HEK293 (cell line): ENCODE data around the gene SUSD2.
"Not testable (repeated sequence)": the region's sequence is repeated elsewhere in the genome, so short reads cannot be mapped to it uniquely, and the experiment has no call there.

Experiments used
- CTCF ChIA-PET: fragments of 350-600 bp; formaldehyde crosslinking; extraction: SDS; loops from one replicate; lab custom pipeline; 2021; ENCODE audit warnings: antibody characterized with exemption; lab: Yijun Ruan, JAX
- POLR2A ChIA-PET: fragments of 300-600 bp; formaldehyde crosslinking; extraction: SDS; loops from one replicate; lab custom pipeline; 2020; ENCODE audit warnings: antibody characterized with exemption, inconsistent platforms; lab: Yijun Ruan, JAX
- H3K27ac ChIP-seq: fragments of 200-500 bp; sonication (Bioruptor generic); 2 replicates; pipeline ENCODE4 v1.5.1; 2014; ENCODE audit warnings: low read depth, low read length, control low read depth, inconsistent platforms; ENCODE audit errors: extremely low read depth
- H3K36me3 ChIP-seq, 2 experiments: fragments of 200-500 bp in 1 of 2; sonication (Bioruptor generic) in 1 of 2; 1 replicate in 1 of 2; 2 replicates in 1 of 2; pipeline ENCODE4 v1.5.1; 2014 to 2017; ENCODE audit warnings: inconsistent platforms in 2 of 2, low read length in 2 of 2; ENCODE audit not compliant: control insufficient read depth in 2 of 2, insufficient read depth in 1 of 2
- H3K4me1 ChIP-seq: fragments of 200-500 bp; sonication (Bioruptor generic); 2 replicates; pipeline ENCODE4 v1.5.1; 2014; ENCODE audit warnings: mild to moderate bottlenecking, low read length, inconsistent platforms; ENCODE audit not compliant: control insufficient read depth, insufficient read depth
- H3K4me3 ChIP-seq: 2 replicates; pipeline ENCODE4 v1.5.1; 2011; ENCODE audit warnings: low read depth, mild to moderate bottlenecking, control low read depth, low read length, moderate library complexity
- H3K9me3 ChIP-seq: fragments of 200-500 bp; sonication (Bioruptor generic); 2 replicates; pipeline ENCODE4 v1.5.1; 2014; ENCODE audit warnings: low read depth, low read length, inconsistent platforms; ENCODE audit not compliant: control insufficient read depth, insufficient read depth
- BCL6B ChIP-seq: fragments of 450-650 bp; formaldehyde crosslinking; IDR thresholded peaks from 2 replicates; pipeline ENCODE4 v1.5.1; 2017; ENCODE audit warnings: missing biosample characterization, missing genetic modification characterization
- FEZF1 ChIP-seq: fragments of 450-650 bp; formaldehyde crosslinking; IDR thresholded peaks from 2 replicates; pipeline ENCODE4 v1.5.1; 2016; ENCODE audit warnings: missing biosample characterization, missing genetic modification characterization
- MEIS1 ChIP-seq: sonication (generic); formaldehyde crosslinking; IDR thresholded peaks from 2 replicates; pipeline ENCODE4 v1.8.1; 2022; ENCODE audit warnings: missing genetic modification reagents, mild to moderate bottlenecking, borderline replicate concordance
- OSR2 ChIP-seq: fragments of 450-650 bp; formaldehyde crosslinking; IDR thresholded peaks from 2 replicates; pipeline ENCODE4 v1.5.1; 2016; ENCODE audit warnings: missing biosample characterization, missing genetic modification characterization
- PATZ1 ChIP-seq: fragments of 450-650 bp; formaldehyde crosslinking; IDR thresholded peaks from 2 replicates; pipeline ENCODE4 v1.5.1; 2016; ENCODE audit warnings: missing biosample characterization, missing genetic modification characterization
- SCRT2 ChIP-seq: fragments of 450-650 bp; formaldehyde crosslinking; IDR thresholded peaks from 2 replicates; pipeline ENCODE4 v1.5.1; 2016; ENCODE audit warnings: missing biosample characterization, missing genetic modification characterization
- ZBTB44 ChIP-seq: fragments of 450-650 bp; IDR thresholded peaks from 2 replicates; pipeline ENCODE4 v1.5.1; 2018; ENCODE audit warnings: missing biosample characterization, mild to moderate bottlenecking, missing genetic modification characterization
- ZBTB48 ChIP-seq: fragments of 450-650 bp; formaldehyde crosslinking; IDR thresholded peaks from 2 replicates; pipeline ENCODE4 v1.5.1; 2016; ENCODE audit warnings: missing biosample characterization, missing genetic modification characterization
- ZFP3 ChIP-seq: fragments of 450-650 bp; formaldehyde crosslinking; IDR thresholded peaks from 2 replicates; pipeline ENCODE4 v1.5.1; 2016; ENCODE audit warnings: low read depth, missing biosample characterization, missing genetic modification characterization
- ZNF16 ChIP-seq: fragments of 450-650 bp; formaldehyde crosslinking; IDR thresholded peaks from 2 replicates; pipeline ENCODE4 v1.5.1; 2016; ENCODE audit warnings: low read depth, missing biosample characterization, missing genetic modification characterization
- ZNF19 ChIP-seq: fragments of 450-650 bp; formaldehyde crosslinking; IDR thresholded peaks from 2 replicates; pipeline ENCODE4; 2016; ENCODE audit warnings: missing biosample characterization, missing genetic modification characterization, low read depth
- ZNF335 ChIP-seq: fragments of 450-650 bp; formaldehyde crosslinking; conservative IDR thresholded peaks from 2 replicates; pipeline ENCODE4 v1.5.1; 2016; ENCODE audit warnings: missing biosample characterization, missing genetic modification characterization
- ZNF37A ChIP-seq: fragments of 450-650 bp; IDR thresholded peaks from 2 replicates; pipeline ENCODE4 v1.5.1; 2018; ENCODE audit warnings: missing biosample characterization, missing genetic modification characterization
- ZNF621 ChIP-seq: fragments of 450-650 bp; formaldehyde crosslinking; IDR thresholded peaks from 2 replicates; pipeline ENCODE4 v1.5.1; 2017; ENCODE audit warnings: missing biosample characterization, missing genetic modification characterization
- ZNF626 ChIP-seq: fragments of 450-650 bp; sonication (Bioruptor Pico); formaldehyde crosslinking; IDR thresholded peaks from 2 replicates; pipeline ENCODE4 v1.5.1; 2018; ENCODE audit warnings: missing biosample characterization, missing genetic modification characterization, inconsistent platforms
- ZNF654 ChIP-seq: fragments of 450-650 bp; formaldehyde crosslinking; IDR thresholded peaks from 2 replicates; pipeline ENCODE4 v1.5.1; 2016; ENCODE audit warnings: low read depth, missing biosample characterization, missing genetic modification characterization
- ZSCAN30 ChIP-seq: fragments of 450-650 bp; IDR thresholded peaks from 2 replicates; pipeline ENCODE4 v1.5.1; 2018; ENCODE audit warnings: missing biosample characterization, mild to moderate bottlenecking, missing genetic modification characterization, moderate library complexity
- TF ChIP-seq, protein P1 (sequence below): fragments of 450-650 bp; formaldehyde crosslinking; IDR thresholded peaks from 2 replicates; pipeline ENCODE4 v1.5.1; 2016; ENCODE audit warnings: missing biosample characterization, missing genetic modification characterization
- TF ChIP-seq, protein P2 (sequence below): fragments of 450-650 bp; formaldehyde crosslinking; IDR thresholded peaks from 2 replicates; pipeline ENCODE4 v1.5.1; 2016; ENCODE audit warnings: missing biosample characterization, missing genetic modification characterization

SUSD2 gene

DNA sequence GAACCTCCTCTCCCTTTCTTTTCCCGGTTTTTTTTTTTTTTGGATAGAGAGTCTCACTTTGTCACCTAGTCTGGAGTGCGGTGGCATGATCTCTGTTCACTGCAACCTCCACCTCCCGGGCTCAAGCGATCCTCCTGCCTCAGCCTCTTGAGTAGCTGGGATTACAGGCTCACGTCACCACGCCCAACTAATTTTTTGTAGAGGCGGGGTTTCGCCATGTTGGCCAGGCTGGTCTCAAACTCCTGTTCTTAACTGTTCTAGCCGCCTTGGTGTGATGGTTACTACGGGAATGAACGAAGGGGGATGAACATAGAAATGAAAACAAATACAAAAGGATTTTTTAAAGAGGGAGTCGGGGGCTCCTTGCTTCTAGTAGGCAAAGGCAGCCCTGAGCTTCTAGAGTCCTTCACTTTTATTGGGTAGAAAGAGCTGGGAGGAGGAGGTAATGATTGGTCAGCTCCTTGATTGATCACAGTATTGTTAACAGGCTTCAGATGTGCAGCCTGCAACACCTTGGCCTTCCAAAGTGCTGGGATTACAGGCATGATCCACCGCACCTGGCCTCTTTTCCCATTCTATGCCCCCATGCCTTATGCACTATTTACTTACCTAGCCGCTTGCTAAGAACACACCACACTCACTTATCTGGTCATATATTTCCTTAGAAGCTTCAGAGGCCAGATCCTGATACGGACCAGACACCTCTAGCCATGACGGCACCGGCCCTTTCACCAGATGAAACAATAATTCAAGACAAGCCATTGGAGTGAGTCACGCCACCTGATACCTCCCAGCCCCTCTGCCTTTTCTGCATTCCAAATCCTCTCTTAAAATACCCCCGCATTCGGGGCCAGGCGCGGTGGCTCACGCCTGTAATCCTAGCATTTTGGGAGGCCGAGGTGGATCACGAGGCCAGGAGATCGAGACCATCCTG, 20.7 kb downstream of the SUSD2 start:
- Histone ChIP-seq H3K27ac (no peak overlapping the region), H3K4me1 (no peaks in the 10 kb centered on the region), H3K4me3 (no peak overlapping the region), H3K9me3 (no peaks in the 10 kb centered on the region), H3K36me3 (no peaks in the 10 kb centered on the region)
- ChIA-PET CTCF (interaction anchor here (0.8 to 1.2 kb wide), 3 partner anchors 11 to 41 kb away, joined by 4 read pairs; no protein-coding TSS in a partner anchor), POLR2A (interaction anchor here (0.7 kb wide), 1 partner anchor 340 kb away, joined by 4 read pairs; no protein-coding TSS in a partner anchor)
- TF ChIP-seq, protein P1, sequence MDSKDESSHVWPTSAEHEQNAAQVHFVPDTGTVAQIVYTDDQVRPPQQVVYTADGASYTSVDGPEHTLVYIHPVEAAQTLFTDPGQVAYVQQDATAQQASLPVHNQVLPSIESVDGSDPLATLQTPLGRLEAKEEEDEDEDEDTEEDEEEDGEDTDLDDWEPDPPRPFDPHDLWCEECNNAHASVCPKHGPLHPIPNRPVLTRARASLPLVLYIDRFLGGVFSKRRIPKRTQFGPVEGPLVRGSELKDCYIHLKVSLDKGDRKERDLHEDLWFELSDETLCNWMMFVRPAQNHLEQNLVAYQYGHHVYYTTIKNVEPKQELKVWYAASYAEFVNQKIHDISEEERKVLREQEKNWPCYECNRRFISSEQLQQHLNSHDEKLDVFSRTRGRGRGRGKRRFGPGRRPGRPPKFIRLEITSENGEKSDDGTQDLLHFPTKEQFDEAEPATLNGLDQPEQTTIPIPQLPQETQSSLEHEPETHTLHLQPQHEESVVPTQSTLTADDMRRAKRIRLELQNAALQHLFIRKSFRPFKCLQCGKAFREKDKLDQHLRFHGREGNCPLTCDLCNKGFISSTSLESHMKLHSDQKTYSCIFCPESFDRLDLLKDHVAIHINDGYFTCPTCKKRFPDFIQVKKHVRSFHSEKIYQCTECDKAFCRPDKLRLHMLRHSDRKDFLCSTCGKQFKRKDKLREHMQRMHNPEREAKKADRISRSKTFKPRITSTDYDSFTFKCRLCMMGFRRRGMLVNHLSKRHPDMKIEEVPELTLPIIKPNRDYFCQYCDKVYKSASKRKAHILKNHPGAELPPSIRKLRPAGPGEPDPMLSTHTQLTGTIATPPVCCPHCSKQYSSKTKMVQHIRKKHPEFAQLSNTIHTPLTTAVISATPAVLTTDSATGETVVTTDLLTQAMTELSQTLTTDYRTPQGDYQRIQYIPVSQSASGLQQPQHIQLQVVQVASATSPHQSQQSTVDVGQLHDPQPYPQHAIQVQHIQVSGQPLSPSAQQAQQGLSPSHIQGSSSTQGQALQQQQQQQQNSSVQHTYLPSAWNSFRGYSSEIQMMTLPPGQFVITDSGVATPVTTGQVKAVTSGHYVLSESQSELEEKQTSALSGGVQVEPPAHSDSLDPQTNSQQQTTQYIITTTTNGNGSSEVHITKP, result no peak
- no peak for TF ChIP-seq ZSCAN30 (tag by site-specific recombination)

DNA sequence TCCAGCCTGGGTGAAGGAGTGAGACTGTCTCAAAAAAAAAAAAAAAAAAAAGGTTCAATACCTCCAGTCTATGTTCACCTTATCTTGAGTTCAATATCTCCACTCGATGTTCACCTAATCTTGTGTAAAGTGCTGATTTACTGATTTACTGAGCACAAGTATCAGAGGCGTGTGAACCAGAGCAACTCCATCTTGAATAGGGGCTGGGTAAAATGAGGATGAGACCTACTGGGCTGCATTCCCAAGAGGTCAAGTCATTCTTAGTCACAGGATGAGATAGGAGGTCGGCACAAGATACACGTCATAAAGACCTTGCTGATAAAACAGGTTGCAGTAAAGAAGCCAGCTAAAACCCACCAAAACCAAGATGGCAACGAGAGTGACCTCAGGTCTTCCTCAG, 22.6 kb downstream of the SUSD2 start:
- H3K4me1 ChIP-seq, H3K27ac ChIP-seq, H3K4me3 ChIP-seq, H3K9me3 ChIP-seq, POLR2A ChIA-PET, H3K36me3 ChIP-seq: not testable (repeated sequence)
- CTCF ChIA-PET, result interaction anchor here (0.7 kb wide), 1 partner anchor 94 kb away, joined by 3 read pairs; no protein-coding TSS in a partner anchor

DNA sequence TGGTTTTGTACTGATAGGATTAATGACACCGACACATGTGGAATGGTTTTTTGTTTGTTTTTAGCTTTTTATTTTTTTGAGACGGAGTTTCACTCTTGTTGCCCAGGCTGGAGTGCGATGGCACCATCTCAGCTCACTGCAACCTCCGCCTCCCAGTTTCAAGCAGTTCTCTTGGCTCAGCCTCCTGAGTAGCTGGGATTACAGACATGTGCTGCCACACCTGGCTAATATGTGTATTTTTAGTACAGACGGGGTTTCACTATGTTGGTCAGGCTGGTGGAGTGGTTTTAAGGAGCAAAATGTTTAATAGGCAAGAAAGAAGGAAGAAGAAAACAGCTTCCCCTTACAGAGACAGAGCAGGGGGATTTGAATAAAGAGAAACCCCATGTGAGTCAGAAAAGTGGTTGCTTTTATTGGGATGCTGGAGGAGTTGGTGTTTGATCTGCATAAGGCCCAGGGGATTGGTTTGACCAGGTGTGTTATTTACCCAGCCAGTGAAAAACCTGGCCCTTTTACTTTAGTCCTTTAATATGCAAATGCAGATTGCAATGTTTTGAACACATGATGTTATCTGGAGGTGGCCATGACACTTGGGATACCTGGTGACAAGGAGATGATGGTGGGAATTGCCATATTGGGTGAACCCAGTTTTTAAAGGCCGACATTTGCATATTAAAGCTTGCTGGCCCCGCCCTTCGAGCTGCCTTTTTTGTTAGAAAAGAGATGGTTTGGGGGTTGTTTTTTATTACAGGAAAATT, 24.3 kb downstream of the SUSD2 start:
- no peaks in the 10 kb centered on the region for H3K4me1 ChIP-seq
- no peaks in the 10 kb centered on the region for H3K36me3 ChIP-seq
- no peaks in the 10 kb centered on the region for H3K9me3 ChIP-seq
- ChIA-PET CTCF (no interaction called here), POLR2A (no interaction called here)
- TF ChIP-seq ZBTB48 (no peak), ZNF654 (tag by site-specific recombination) (no peak), OSR2 (tag by site-specific recombination) (no peak), MEIS1 (CRISPR knock-in tag) (no peak), ZNF626 (tag by site-specific recombination) (no peak), ZNF335 (no peak), BCL6B (tag by site-specific recombination) (no peak), ZBTB44 (tag by site-specific recombination) (no peak), PATZ1 (tag by site-specific recombination) (no peak), FEZF1 (tag by site-specific recombination) (no peak), ZNF19 (tag by site-specific recombination) (no peak), ZNF37A (tag by site-specific recombination) (no peak), SCRT2 (tag by site-specific recombination) (no peak), ZNF16 (tag by site-specific recombination) (no peak), ZFP3 (tag by site-specific recombination) (no peak), ZNF621 (tag by site-specific recombination) (no peak)
- TF ChIP-seq, protein P2, sequence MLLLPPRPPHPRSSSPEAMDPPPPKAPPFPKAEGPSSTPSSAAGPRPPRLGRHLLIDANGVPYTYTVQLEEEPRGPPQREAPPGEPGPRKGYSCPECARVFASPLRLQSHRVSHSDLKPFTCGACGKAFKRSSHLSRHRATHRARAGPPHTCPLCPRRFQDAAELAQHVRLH (tag by site-specific recombination), result no peak
- H3K27ac ChIP-seq, result no peak overlapping the region
- H3K4me3 ChIP-seq, result no peak overlapping the region
